Activated T-helper 1 cell treated with anti-CD3 and anti-CD28 coated beads, Interleukin-12 subunit alpha, Interleukin-12 subunit beta, Interleukin-2, Interleukin-4 antibody, amounts not matched to agents 30 ng/mL and 10 ng/mL and 1 ng/mL, durations not matched to agents 14 hours and 24 hours and 36 hours (primary cell): Measurements from ENCODE around the gene CCT8. TPM values are rescaled to one million over a fixed set of nuclear protein-coding genes. Genes with fewer than 3 reads are reported as not detected.

Source experiments
- DNase-seq: peaks from one replicate; pipeline ENCODE4 v3.0.0; 2021; ENCODE audit warnings: low spot score
- H3K27ac Mint-ChIP-seq: one replicate; pipeline ENCODE4 v1.8.0; 2021; ENCODE audit warnings: mild to moderate bottlenecking, mixed read lengths
- H3K27me3 Mint-ChIP-seq: one replicate; pipeline ENCODE4 v1.8.0; 2022; ENCODE audit warnings: mild to moderate bottlenecking, moderate library complexity, mixed read lengths; ENCODE audit not compliant: insufficient read depth
- H3K36me3 Mint-ChIP-seq: one replicate; pipeline ENCODE4 v1.8.0; 2021; ENCODE audit warnings: low read depth, mixed read lengths
- H3K4me1 Mint-ChIP-seq: one replicate; pipeline ENCODE4 v1.8.0; 2021; ENCODE audit warnings: low read depth, mixed read lengths
- H3K4me3 Mint-ChIP-seq: one replicate; pipeline ENCODE4 v1.8.0; 2021; ENCODE audit warnings: mild to moderate bottlenecking, moderate library complexity, mixed read lengths
- H3K9me3 Mint-ChIP-seq: one replicate; pipeline ENCODE4 v1.8.0; 2021; ENCODE audit warnings: mixed read lengths
- intact Hi-C: fragments of 100-400 bp; cut with micrococcal nuclease; formaldehyde crosslinking; loops from one replicate; pipeline ENCODE4 v1.15.1; 2024
- total RNA-seq: library from RNA; stranded (reverse); gene quantifications from 2 replicates; pipeline ENCODE4 v1.2.3, GENCODE V29; 2022

CCT8 gene
- total RNA-seq, 1 donor from 2014 or later: 400 TPM

GRCh38 chr21:29074007-29074376 is 544 bp upstream of the CCT8 start:
- intact Hi-C loops: loop anchor here (5.0 to 10.0 kb wide), 3 partner anchors 273 to 581 kb away; no protein-coding TSS in a partner anchor
- H3K36me3 Mint-ChIP-seq: peaks cover 20% of the 10 kb centered on the region
- no peak for DNase-seq
- no peaks in the 10 kb centered on the region for H3K27me3 Mint-ChIP-seq
- peaks cover 64% of the 10 kb centered on the region for H3K4me1 Mint-ChIP-seq
- H3K9me3 Mint-ChIP-seq: peaks cover 4% of the 10 kb centered on the region
- peak overlapping the region; percentile 98 for H3K27ac Mint-ChIP-seq
- H3K4me3 Mint-ChIP-seq: peak overlapping the region; percentile 99

- Mint-ChIP-seq H3K27ac (peak overlapping the region; percentile 98), H3K36me3 (peaks cover 25% of the 10 kb centered on the region), H3K27me3 (no peaks in the 10 kb centered on the region), H3K4me1 (peaks cover 54% of the 10 kb centered on the region), H3K9me3 (no peaks in the 10 kb centered on the region), H3K4me3 (peak overlapping the region; percentile 99)
- no peak for DNase-seq
- intact Hi-C loops: loop anchor here (1.0 to 10.0 kb wide), 9 partner anchors 9 to 582 kb away; partner anchors contain the start of genes BACH1 and LTN1
These were observed 601 bp downstream of the CCT8 start for GRCh38 chr21:29072873-29073221.

- no peak overlapping the region for H3K4me3 Mint-ChIP-seq
- H3K36me3 Mint-ChIP-seq: peaks cover 67% of the 10 kb centered on the region
- no peak for DNase-seq
- H3K9me3 Mint-ChIP-seq: no peaks in the 10 kb centered on the region
- intact Hi-C loops: loop anchor here (1.0 kb wide), 1 partner anchor 7 kb away; no protein-coding TSS in a partner anchor
- H3K27ac Mint-ChIP-seq: no peak overlapping the region
- H3K27me3 Mint-ChIP-seq: no peaks in the 10 kb centered on the region
- peaks cover 18% of the 10 kb centered on the region for H3K4me1 Mint-ChIP-seq
These were observed 8.5 kb downstream of the CCT8 start for GRCh38 chr21:29064850-29065481.

GRCh38 chr21:29056538-29057050 is 16.9 kb downstream of the CCT8 start:
- peaks cover 46% of the 10 kb centered on the region for H3K36me3 Mint-ChIP-seq
- no peaks in the 10 kb centered on the region for H3K27me3 Mint-ChIP-seq
- no peak overlapping the region for H3K27ac Mint-ChIP-seq
- intact Hi-C loops: no loop called here
- no peak overlapping the region for H3K4me3 Mint-ChIP-seq
- no peak for DNase-seq
- H3K9me3 Mint-ChIP-seq: no peaks in the 10 kb centered on the region
- no peaks in the 10 kb centered on the region for H3K4me1 Mint-ChIP-seq

GRCh38 chr21:29056005-29056404 is 17.4 kb downstream of the CCT8 start:
- intact Hi-C loops: no loop called here
- no peak overlapping the region for H3K4me3 Mint-ChIP-seq
- H3K36me3 Mint-ChIP-seq: peaks cover 40% of the 10 kb centered on the region
- H3K27me3 Mint-ChIP-seq: no peaks in the 10 kb centered on the region
- no peak overlapping the region for H3K27ac Mint-ChIP-seq
- no peaks in the 10 kb centered on the region for H3K4me1 Mint-ChIP-seq
- no peak for DNase-seq
- H3K9me3 Mint-ChIP-seq: no peaks in the 10 kb centered on the region

- peaks cover 35% of the 10 kb centered on the region for H3K36me3 Mint-ChIP-seq
- H3K27me3 Mint-ChIP-seq: no peaks in the 10 kb centered on the region
- no peak for DNase-seq
- no peak overlapping the region for H3K27ac Mint-ChIP-seq
- no peaks in the 10 kb centered on the region for H3K4me1 Mint-ChIP-seq
- H3K4me3 Mint-ChIP-seq: no peak overlapping the region
- H3K9me3 Mint-ChIP-seq: no peaks in the 10 kb centered on the region
- intact Hi-C loops: no loop called here
These were observed 18.4 kb downstream of the CCT8 start for GRCh38 chr21:29055080-29055479.

- Mint-ChIP-seq H3K27me3 (no peaks in the 10 kb centered on the region), H3K4me3 (no peak overlapping the region), H3K9me3 (no peaks in the 10 kb centered on the region), H3K36me3 (peaks cover 36% of the 10 kb centered on the region), H3K27ac (no peak overlapping the region), H3K4me1 (no peaks in the 10 kb centered on the region)
- intact Hi-C loops: no loop called here
- no peak for DNase-seq
These were observed 19.8 kb downstream of the CCT8 start for GRCh38 chr21:29053656-29054055.

GRCh38 chr21:29053011-29053553 is 20.4 kb downstream of the CCT8 start:
- intact Hi-C loops: no loop called here
- no peak overlapping the region for H3K27ac Mint-ChIP-seq
- H3K36me3 Mint-ChIP-seq: peaks cover 37% of the 10 kb centered on the region
- no peak overlapping the region for H3K4me3 Mint-ChIP-seq
- no peaks in the 10 kb centered on the region for H3K4me1 Mint-ChIP-seq
- H3K27me3 Mint-ChIP-seq: no peaks in the 10 kb centered on the region
- no peaks in the 10 kb centered on the region for H3K9me3 Mint-ChIP-seq
- DNase-seq: no peak

GRCh38 chr21:29052224-29052623 is 21.2 kb downstream of the CCT8 start:
- DNase-seq: no peak
- no peak overlapping the region for H3K27ac Mint-ChIP-seq
- intact Hi-C loops: no loop called here
- H3K4me3 Mint-ChIP-seq: no peak overlapping the region
- H3K27me3 Mint-ChIP-seq: no peaks in the 10 kb centered on the region
- no peaks in the 10 kb centered on the region for H3K4me1 Mint-ChIP-seq
- H3K9me3 Mint-ChIP-seq: no peaks in the 10 kb centered on the region
- peaks cover 39% of the 10 kb centered on the region for H3K36me3 Mint-ChIP-seq

- Mint-ChIP-seq H3K4me1 (peaks cover 17% of the 10 kb centered on the region), H3K27ac (no peak overlapping the region), H3K4me3 (no peak overlapping the region), H3K36me3 (peaks cover 57% of the 10 kb centered on the region), H3K9me3 (no peaks in the 10 kb centered on the region), H3K27me3 (no peaks in the 10 kb centered on the region)
- DNase-seq: no peak
- intact Hi-C loops: no loop called here
These were observed 38.8 kb downstream of the CCT8 start for GRCh38 chr21:29034678-29035077.

- no peaks in the 10 kb centered on the region for H3K27me3 Mint-ChIP-seq
- peaks cover 17% of the 10 kb centered on the region for H3K4me1 Mint-ChIP-seq
- no peaks in the 10 kb centered on the region for H3K9me3 Mint-ChIP-seq
- H3K4me3 Mint-ChIP-seq: no peak overlapping the region
- no peak overlapping the region for H3K27ac Mint-ChIP-seq
- DNase-seq: no peak
- H3K36me3 Mint-ChIP-seq: peaks cover 59% of the 10 kb centered on the region
- intact Hi-C loops: no loop called here
These were observed 39.6 kb downstream of the CCT8 start for GRCh38 chr21:29033871-29034270.

GRCh38 chr21:29033301-29033700 is 40.1 kb downstream of the CCT8 start:
- no peak overlapping the region for H3K27ac Mint-ChIP-seq
- no peak for DNase-seq
- H3K36me3 Mint-ChIP-seq: peaks cover 57% of the 10 kb centered on the region

GRCh38 chr21:29030909-29031308 is 42.5 kb downstream of the CCT8 start:
- H3K27ac Mint-ChIP-seq: peak overlapping the region; percentile 14
- intact Hi-C loops: no loop called here
- no peak for DNase-seq
- H3K36me3 Mint-ChIP-seq: peaks cover 48% of the 10 kb centered on the region
- H3K9me3 Mint-ChIP-seq: no peaks in the 10 kb centered on the region
- peaks cover 29% of the 10 kb centered on the region for H3K4me1 Mint-ChIP-seq
- H3K27me3 Mint-ChIP-seq: no peaks in the 10 kb centered on the region
- H3K4me3 Mint-ChIP-seq: no peak overlapping the region

More at GRCh38 chr21:29033301-29033700, 40.1 kb downstream of the CCT8 start:
- intact Hi-C loops: no loop called here
- Mint-ChIP-seq H3K4me3 (no peak overlapping the region), H3K9me3 (no peaks in the 10 kb centered on the region), H3K4me1 (peaks cover 17% of the 10 kb centered on the region), H3K27me3 (no peaks in the 10 kb centered on the region)
